GM19238 (cell line): Measurements from ENCODE around the gene PARP12.

ENCODE experiments used
- DNase-seq: peaks from one replicate; pipeline ENCODE4 v3.0.0; 2011; ENCODE audit warnings: low spot score; ENCODE audit not compliant: insufficient read length

PARP12 gene

DNA sequence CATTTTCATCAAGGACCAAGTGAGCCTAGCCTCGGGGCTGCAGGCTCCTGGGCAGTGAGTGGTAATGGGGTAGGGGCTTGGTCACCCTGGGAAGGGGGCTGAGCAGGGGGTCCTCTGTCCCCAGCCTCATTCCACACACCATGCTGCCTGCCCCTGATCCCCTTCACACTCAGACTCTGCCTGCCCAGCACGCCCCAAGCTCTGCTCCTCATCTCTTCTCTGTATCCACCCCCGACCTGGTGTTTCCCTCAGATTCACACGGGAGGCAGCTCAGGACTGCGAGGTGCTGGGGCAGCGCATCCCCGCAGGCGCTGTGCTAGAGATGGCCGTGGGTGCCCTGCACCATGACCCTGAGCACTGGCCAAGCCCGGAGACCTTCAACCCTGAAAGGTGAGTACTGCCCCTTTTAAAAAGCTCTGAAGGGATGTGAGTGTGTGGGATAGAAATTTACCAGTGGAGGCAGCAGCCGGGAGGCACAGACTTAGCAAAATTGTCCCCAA lies 47.2 kb downstream of the PARP12 start:
- DNase-seq, result no peak

DNA sequence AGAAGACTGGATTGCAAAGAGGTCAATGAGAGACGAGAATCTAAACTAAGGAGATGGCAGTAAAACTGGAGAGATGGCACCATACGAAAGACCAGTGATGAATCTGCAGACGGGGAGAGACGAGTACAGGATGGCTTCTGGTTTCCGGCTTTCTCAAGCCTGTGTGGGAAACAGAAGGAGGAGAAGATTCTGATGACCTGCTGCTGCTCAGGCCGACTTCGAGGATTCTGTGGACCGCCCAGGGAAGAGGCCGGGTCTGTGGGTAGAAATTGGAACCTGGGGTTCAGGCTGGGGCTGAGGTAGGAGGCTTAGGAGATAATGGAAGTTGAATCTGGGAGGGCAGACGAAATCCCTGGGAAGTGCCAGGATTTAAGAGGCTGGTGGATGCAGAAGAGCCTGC lies 48.6 kb downstream of the PARP12 start:
- no peak for DNase-seq

DNA sequence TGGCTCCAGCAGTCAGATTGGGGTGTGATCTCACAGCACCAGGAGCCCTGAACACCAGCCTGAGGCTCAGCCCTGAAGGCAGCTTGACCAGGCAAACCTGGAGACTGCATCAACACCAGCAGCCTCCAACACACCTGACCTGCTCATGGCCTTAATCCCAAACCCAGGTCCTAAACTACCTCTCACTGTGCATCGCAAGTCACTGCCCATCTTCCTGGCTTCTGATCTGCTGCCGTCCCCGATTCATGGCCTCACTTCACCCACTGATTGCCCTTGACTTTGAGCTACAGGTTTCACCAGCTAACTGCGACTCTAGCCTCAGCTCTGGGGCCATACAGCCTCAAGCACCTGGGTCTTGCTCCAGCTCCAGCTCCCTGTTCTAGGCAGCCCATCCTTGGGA lies 49.1 kb downstream of the PARP12 start:
- no peak for DNase-seq

DNA sequence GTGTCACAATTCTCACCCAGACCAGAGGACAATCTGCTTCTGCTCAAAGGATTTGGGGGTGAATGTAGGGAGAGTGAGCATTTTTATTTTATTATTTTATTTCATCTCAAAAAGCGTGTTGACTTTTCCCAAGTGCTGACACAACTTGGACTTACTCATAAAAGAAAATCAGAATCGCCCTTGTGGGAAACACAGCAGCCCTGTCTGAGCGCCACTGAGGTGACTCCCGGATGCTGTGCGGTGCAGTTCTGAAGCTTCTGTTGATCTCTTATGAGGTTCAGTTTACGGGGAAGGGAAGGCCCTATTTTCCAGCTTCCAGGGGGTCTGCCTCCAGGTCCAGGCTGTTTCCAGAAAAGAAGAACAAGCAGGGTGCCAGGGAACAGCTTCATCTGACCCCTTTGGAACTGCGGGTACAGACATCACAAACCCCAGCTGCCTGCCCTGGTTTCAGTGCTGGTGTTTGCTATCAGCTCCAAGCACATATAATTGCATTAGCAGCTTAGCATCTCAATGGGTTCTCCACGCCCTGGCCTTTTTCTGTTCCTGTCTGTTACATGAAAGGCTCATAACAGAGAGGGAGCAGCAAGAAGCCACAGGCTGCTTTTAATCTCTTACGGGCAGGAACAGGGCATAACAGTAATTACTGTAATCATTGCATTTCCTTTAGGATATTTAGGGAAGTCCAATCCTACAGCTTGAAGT lies 52.4 kb downstream of the PARP12 start:
- no peak for DNase-seq

DNA sequence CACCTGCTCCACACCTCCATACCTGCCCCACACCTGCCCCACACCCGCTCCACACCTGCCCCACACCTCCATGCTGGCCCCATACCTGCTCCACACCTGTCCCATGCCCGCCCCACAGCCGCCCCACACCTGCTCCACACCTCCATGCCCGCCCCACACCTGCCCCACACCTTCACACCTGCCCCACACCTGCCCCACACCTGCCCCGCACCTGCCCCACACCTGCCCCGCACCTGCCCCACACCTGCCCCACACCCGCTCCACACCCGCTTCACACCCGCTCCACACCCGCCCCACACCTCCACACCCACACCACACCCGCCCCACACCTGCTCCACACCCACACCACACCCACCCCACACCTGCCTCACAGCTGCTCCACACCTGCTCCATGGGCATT lies 53.0 kb downstream of the PARP12 start:
- no peak for DNase-seq

DNA sequence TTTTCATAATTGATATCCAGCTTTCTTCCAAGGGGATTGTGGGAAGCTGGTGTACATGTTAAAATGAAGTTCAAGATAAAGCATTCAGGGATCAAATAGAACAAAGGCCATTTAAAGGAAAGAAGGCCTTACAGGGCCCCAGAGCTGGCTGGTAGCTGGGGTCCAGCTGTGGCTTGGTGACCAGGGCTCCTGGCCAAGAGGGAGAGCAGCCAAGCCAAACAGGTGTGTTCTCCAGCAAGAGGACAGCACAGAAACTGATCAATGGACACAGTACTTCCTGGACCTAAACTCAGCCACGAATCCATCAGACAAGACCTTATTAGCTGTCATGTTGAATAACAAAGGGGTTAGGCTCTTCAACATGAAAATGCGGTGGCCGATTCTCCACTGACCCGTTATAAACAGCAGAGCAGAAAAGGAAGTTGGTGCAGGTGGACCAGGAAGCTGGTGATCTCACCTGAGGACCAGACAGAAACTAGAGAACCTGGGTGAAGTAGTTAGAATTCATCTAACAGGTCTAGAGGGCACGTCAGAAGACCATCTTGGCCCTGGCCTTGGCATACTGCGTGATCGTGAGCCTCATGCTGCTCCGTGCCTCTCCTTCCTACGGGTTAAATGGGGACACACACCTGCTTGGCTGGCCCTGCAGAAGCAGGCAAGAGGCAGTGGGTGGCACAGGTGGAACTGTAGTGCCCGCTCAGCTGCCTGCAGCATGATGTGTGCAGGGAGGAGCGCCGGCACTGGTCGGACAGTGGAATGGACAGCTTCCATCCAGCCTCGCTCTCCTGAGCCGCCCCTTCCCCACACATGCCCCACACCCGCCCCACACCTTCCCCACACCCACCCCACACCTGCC lies 53.8 kb downstream of the PARP12 start:
- no peak for DNase-seq

DNA sequence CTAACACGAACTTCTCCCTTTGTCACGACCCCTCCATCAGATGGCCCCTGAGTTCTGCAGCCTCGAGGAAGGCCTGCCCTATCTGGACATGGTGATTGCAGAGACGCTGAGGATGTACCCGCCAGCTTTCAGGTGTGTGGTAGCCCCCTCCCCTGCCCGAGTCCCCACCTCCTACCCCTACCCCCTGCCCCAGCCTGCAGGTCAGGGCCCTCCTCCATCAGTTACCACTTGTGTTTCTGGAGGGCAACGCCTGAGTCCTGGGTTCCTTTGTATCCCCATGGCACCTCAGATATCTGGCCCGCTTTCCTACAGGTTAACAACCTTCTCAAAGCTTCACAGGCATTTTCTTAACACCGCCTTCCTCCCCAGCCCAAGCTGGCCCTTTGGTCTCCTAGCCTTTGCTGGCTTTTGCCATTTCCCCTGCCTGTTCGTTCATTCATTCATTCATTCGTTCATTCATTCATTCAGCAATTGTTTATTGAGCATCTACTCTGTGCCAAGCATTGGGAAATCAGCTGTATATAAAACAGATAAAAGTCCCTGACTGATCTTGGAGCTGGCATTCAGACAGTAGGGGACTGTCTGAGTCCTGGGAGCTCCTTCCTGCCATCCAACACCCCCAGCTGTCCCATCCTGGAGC lies 55.6 kb downstream of the PARP12 start:
- DNase-seq, result no peak

DNA sequence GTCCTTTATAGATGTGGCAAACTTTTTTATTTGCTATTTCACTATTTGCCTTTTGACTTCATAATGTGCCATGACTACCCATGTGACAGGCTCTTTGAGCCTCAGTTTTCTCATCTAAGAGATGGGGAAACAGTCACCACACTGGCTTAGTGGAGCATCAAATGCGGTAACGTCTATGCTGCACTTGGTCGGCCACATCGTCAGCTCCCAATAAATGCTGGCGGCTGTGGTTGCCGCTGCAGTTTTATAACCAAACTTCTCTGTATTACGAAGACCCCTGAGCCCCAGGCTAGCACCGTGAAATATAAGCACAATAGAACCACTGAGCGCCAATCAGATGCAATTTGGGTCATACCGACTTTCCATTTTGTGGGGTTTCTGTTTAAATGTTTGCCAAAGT lies 56.2 kb downstream of the PARP12 start:
- no peak for DNase-seq

DNA sequence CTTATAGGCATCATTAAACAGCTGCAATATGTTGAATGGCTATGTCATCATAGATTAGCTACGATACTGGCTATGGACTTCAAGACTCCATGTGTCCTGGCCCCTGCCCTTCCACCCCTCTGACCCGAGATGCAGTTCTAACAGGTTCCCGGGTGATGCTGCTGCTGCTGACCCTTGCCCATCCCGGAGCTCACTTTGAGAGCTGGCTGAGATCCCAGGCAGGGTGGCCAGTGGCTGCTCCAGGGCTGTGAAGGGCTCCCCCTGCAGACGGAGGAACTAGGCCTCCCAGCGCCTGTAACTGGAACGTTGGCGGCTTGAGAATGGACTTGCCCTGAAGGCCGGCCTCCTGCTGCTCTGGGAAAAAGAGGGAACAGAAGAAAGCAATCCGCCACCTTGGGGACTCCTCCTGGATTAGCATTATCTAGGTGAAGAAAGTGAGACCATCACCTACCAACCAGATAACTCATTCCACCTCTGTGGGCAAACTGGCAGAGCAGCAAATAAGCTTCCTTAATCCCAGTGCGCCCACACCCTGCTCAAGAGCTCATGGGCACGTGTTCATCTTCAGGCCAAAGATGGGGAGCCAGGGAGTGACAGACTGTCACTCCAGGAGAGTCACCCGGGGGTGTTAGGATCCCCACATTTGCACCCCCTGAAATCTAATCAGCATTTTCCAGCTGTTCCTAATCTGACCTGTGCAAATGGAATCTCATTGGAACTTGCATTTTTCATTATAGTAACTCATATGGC lies 56.8 kb downstream of the PARP12 start:
- no peak for DNase-seq

DNA sequence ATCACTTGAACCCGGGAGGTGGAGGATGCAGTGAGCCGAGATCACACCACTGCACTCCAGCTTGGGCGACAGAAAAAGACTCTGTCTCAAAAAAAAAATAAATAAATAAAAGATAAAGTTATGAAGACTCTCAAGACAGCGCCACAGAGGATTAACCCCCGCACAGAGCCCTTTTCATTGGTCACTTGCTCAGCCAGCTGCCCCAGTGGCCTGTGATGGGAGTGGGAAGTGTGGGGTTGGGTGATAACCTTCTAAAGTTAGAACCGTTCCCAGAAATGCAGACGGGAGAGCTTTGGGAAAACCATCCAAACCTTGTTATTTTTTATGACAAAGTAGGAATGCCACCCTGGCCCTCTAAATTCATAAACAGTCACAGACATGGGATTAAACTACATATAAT lies 57.4 kb downstream of the PARP12 start:
- DNase-seq, result no peak

DNA sequence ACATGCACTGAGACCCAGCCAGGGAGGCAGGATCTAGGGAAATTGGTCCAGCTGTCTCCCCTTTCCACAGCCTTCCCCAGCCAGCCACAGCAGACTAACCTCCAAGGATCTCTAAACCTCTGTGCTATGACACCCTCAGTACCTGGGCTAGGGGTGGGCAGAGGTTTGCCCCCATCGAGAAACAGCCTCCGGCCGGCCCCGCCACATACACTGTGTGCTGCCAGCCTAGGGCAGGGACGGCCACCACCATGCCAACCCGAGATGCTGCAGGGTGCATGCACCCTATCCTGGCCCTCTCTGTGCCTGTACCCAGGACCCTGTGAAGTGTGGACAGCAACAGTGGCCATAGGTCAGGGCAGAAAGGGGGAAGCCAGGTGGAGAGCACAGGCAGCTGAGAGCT lies 58.1 kb downstream of the PARP12 start:
- DNase-seq, result no peak

DNA sequence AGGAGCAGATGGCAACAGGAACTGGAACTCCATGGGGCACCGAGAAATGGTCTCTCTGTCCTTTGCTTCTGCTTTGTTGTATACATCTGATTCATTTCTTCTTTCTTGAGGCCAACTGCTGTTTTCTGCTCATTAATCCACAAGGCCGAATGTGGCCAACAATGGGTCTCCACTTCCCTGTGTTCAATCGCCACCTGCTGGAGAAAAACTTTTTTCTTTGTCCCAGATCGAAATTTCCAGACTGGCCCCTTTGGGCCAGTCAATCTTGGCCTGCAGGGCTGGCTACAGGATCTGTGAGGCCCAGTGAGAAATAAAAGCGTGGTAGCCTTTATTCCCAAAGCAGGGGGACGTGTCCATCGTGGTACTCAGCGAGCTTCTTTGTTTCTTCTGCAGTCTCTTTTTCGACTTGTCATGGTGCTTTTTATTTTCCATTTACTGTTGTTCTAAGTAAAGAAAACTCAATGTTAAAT lies 58.8 kb downstream of the PARP12 start:
- peak; percentile 53 for DNase-seq

DNA sequence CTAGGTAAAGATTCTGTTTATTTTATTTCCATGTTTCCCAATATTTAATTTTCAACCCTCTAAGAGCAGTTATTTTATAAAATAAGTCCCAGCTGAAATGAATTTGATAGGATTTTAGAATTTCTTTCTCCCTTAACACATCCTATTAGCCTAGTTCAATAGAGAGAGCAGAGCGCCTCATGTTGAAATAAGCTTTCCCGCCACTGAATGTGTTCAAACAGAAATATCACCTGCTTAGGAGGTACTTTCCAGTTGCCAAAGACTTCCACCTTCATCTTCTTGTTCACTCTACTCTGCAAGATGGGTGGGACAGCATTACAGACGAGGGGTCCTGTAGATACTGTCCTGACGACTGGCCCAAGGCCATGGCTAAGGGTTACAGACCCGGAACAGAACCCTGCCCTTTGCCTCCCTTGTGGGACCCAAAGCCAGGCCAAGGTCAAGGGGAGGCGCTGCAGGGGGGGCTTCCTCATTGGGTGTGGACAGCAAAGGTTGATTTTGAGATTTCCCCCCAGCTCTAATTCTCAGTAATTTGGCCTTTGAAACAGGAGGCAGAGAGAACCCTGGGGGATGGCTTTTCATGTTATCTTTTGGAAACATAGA lies 62.0 kb downstream of the PARP12 start:
- DNase-seq, result no peak

DNA sequence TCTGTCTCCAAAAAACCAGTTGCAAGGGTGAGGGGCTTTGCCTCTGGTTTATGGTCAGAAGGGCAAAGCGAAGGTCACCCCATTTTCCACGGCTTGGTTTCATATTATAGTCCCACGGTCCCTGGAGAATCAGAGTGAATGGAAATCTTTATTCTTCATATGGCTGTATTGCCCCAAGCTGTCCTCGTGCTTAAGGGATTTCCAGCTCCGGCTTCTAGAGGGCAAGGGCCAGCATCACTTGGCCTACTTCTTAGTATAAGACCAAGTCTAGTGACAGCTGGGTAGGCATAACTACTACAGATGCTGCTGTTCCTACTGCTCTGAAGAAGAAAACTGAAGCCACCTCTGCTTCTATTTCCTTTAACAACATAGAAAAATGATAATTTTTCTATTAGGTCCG lies 63.2 kb downstream of the PARP12 start:
- DNase-seq, result no peak

DNA sequence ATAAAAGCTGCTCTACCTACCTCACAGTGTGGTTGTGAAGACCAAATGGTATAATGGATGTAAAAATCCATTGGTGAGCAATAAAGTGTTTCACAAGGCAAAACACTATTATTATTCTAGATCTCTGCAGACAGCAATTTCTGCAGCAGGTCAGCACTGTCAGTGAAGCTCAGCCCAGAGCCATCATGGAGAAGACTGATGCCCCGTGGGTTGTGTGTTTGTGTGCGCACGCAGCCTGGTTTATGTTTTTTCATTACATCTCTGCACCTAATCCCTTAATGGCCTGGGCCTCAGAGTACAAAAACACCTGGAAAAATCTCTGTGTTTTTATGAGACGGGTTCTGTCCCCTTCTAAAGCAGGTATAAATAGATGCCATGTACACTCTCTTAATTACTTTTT lies 64.2 kb downstream of the PARP12 start:
- no peak for DNase-seq

DNA sequence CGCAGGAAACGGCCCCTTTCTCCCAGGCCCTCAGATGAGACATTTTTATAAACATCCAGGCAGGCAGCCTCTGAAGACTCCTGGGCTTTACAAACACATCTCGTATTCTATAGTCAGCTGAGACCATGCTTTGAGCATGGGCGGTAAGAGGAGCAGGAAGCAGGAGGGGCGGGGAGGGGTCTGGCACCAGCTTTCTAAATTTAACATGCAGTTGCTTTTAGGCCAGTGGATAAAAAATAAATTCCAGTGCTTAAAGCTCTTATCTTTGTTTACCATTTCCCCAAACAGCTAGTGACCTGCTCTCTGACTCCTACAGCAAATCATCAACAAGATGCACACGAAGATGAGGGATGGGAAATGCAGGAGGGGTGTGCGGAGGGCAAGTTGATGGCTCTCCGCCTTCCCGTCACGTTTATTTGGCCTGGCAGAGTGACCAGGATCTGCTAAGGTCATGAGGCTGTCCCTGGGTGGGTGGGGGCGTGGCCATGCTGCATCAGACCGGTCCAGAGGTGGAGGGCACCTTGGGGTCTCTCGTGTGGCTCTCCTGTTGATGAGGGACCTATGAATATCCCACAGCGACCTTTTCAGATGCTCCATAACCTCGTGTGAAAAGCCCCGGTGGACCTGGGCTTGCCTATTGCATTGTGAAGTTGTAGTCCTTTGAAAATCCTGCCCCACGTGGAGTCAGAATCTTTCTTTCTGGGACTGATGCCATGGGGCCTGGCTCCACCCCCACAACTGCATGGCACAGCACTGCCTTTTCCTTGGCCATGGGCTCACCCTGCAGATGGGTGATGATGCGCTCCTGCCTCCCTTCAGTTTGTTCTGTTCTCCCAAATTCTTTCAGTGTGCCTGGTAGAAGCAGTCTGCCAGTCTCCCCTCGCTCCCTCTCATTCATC lies 67.5 kb downstream of the PARP12 start:
- DNase-seq, result no peak

DNA sequence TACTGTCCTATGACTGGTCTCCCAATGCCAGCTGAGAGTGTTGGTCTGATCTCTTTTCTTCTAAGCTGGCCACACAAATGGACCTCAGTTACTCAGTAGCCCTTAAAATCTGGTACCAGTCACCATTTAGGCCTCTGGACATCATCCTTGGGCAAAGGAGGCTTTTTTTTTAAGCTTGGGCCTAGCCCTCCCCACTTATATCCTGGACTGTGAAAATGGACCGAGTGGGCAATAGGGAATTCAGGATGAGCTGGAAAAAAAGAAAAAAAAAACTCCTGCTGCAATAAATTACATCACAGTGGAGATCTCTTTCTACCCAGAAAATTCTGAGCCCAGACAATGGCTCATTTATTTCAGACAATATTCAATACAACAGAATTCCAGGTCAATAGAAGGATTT lies 68.4 kb downstream of the PARP12 start:
- DNase-seq, result no peak

DNA sequence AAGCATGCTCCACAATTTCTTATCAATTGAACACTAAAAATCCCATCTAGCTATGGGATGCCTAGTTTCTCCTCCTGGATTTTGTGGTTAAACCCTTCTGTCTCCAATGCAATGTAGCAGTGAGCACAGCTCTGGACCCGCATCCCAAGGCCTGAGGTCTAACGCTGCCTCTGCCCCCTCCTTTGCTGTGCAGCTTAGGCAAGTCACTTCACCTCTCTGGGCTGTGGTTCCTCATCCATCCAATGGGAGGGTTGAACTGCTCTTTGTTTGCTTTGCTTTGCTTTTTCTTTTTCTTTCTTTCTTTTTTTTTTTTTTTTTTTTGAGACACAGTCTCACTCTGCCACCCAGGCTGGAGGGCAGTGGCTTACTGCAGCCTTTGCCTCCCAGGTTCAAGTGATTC lies 69.2 kb downstream of the PARP12 start:
- DNase-seq, result no peak

DNA sequence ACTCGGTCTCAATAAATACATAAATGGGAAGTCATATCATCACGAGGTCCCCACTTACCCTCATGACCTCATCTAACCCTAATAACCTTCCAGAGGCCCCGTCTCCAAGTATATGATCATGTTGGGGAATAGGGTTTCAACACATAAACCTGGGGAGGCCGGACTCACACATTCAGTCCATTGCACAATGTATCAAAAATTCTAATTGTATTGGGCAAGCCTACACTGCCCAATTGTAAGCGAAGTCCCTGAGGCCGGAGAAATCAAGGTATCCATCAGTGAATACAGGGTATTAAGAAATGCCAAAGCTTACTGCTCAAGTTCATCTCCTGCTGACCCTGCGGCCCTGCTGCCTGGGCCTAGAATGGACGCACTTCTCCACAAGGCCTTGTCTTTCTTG lies 69.6 kb downstream of the PARP12 start:
- no peak for DNase-seq
